NCI-H2081 (cell line): Measurements from ENCODE around the gene HIF3A.
"Not testable (repeated sequence)": the region's sequence is repeated elsewhere in the genome, so short reads cannot be mapped to it uniquely, and the experiment has no call there.

Source experiments
- DNase-seq, 2 experiments: peaks; one replicate each; lab custom pipeline; 2025; lab: John Stamatoyannopoulos, UW

The HIF3A gene

DNA sequence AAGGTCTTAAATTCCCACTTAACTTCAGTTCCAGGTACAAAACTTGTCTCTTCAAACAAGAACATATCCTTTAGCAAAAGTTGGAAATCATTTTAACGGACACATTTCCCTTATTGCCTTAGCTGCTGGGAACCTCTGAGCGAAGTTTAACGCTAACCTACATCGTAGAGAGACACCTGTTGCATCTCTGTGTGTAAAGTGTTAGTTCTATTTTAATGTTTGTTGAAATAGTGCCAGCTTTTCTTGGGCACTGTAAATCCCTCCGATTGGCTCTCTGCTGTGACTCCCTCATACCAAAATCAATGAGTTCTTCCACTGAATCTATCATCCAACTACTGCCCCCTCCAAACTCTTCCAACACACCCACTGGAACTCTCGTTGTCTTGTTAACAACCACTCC lies 2.3 kb upstream of the HIF3A start:
- DNase-seq: no peak

DNA sequence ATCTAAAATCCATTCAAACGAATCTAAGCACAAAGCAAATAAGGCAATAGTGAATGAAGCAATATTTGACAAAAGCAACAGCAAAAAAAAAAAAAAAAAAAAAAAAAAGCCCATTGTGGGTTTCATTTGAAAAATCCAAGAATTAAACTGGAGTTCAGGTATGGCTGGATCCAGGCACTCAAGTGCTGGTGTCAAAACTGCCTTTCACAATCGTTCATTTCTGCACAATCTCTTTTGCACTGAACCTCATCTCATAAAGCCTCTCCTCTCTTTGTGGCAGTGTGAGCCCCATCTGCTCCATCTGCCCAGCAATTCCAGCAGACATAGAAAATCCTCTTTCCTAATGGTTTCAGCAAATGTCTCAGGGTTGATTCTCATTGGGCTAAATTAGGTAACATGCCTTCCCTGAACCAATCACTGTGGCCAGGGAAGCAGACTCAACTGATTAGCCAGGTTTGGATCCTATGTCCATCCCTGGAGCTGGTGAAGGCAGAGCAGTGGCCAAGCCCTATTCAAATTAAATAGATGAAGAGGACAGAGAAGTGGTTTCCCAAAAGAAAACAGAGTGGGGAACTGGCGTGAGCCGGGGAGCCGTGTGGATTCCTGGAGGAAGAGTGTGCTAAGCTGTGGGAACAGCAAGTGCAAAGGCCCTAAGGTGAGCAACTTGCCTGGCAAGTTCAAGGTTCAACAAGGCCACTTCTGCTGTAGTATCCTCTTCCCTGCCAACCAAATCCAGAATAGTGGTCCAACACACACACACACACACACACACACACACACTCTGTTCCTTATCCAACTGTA lies 1.2 kb upstream of the HIF3A start:
- DNase-seq: no peak

DNA sequence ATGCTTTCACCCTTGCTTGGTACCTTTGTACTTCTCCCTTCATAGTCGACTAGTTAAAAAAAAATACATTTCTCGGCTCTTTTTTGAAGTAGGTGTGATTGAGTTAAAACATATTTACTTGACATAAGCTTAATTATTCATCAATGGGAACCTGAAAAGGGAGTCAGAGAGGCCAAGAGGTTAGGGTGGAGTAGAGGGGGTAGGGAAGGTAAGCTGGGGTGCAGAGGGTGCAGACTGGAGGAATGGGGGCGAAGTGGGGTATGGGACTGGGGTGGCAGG lies 701 bp upstream of the HIF3A start:
- DNase-seq: no peak

DNA sequence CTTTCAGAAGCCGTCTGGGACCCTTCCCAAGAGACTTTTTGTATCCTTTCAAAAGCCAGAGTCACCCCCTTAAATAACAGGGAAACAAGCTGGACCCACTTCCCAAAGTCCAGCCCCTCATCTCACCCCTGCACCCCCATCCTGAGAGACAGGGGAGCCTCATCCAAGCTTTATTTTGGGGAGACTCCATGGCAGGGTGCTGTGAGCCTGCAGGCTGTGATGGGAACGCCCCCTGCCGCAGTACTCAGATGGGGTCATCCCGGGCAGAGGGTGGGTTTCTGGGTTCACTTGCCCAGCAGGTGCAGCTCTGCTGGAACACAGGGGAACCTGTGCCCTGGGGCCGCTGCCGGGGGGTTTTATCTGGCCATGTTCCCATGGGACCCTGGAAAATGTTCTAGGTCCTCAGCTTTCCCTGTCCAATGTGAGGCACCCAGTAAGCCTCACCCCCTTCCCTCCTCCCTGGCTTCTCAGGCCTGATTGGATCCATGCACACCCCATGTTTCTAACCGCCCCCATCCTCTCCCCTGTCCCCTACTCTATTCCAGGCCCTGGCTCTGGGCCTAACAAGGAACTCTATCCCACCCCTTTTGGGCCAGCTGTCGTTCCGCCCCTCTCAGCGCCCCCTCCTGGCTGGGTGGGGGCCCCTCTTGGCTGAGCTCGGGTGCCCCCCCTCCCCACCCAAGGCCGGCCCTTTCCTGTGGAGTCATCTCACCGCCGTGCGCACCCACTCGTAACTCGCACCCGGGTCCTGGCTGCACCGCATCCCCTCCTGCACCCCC lies 1.0 kb downstream of the HIF3A start:
- no peak for DNase-seq

DNA sequence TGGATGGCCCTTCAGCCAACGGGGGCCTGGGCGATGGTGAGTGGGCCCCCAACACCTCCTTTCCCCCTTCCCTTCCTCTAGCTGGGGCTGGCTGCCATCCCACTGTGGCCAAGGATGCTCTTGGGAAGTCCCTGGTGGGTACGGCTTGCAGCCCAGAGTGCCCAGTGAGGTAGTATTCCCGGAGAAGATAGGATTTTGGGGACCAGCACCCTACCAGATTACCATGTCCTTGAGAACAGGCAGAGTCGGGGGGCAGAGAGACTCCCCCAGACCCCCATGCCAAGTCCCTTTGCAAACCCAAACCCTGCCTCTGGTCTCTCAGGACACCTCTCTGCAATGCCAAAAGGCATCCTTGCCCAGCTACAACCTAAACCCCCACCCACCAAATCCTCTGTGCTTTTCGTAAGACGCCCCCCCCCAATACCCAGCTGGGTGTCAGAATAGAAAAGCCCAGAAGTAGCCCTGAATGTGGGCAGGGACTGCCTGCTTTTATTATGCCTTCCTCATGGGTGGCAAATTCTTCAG lies 1.7 kb downstream of the HIF3A start:
- DNase-seq: no peak

DNA sequence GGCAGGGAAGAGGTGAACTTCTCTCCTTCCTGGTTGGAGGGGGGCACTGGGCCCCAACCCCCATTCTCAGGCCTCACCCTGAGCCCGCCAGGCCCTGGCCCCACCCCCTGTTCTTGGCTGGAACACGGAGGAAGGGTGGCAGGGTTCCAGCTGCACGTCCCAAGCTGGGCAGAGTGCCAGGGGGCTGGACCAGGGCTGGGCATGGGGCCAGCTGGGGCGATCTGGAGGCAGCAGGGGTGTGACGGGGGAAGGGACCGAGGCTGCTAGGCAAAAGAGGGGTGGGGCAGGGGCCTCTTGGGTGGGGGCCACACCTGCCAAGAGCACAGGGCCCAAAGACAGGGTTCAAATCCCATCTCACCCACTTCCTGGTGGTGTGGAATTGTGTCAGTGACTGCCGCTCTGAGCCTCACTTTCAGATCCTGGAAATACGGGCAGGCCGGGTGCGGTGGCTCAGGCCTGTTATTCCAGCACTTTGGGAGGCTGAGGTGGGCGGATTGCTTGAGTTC lies 2.2 kb downstream of the HIF3A start:
- DNase-seq: peak; percentile 91 to 93

DNA sequence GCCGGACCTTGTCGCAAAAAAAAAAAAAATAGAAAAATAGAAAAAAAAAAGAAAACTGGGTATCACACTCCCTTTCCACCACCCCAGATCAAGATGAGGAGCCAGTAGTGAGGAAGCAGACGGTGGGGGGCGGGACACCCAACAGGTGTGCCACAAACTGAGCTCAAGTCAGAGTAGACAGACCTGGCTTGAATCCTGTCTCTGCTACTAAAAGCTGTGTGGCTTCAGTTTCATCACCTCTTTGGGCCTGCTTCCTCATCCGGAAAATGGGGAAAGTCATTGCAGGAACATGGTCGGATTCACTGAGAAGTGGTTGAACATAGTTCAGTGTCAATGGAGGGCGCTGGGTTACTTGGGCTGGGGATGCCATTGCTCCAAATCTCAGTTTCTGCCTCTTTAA lies 2.9 kb downstream of the HIF3A start:
- no peak for DNase-seq

DNA sequence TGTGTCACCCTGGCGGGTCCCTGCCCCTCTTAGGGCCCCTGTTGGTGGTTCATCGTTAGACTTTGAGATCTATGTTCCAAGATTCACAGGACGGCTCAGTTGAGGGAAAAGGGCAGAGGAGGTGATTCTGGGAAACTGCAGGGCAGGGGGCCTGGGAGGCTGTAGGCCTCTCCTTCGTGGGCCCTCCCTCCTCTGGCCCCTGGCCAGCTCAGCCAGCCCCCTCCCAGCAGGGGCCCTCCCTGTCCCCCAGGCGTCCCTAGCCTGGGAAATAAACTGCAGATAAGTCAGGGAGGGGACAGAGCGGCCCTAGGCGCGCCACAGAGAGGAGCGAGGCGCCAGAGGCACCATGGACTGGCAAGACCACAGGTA lies 6.5 kb downstream of the HIF3A start:
- no peak for DNase-seq

DNA sequence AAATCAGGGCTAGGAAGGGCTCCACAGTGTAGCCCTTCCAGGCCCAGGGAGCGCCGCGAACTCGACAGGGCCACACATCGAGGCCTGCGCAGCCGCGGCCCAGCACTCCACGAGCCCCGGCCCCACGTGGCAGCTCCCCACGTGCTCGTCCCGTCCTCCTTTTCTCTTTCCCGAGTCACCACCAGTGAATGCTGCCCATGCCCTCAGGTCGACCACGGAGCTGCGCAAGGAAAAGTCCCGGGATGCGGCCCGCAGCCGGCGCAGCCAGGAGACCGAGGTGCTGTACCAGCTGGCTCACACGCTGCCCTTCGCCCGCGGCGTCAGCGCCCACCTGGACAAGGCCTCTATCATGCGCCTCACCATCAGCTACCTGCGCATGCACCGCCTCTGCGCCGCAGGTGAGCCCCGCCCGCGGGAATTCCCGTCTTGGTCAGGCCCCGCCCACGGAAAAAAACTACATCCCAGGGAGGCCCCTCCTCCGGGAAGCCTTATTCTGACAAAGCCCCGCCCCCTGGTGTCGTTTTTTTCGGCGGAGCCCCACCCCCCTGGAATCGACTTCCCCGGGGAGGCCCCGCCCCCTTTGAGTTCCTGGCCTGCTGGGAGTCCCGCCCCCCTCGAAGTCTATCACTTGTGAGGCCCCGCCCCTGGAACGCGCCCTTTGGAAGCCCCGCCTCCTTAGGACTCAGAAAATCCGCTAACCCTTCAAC lies 7.0 kb downstream of the HIF3A start:
- DNase-seq: no peak

DNA sequence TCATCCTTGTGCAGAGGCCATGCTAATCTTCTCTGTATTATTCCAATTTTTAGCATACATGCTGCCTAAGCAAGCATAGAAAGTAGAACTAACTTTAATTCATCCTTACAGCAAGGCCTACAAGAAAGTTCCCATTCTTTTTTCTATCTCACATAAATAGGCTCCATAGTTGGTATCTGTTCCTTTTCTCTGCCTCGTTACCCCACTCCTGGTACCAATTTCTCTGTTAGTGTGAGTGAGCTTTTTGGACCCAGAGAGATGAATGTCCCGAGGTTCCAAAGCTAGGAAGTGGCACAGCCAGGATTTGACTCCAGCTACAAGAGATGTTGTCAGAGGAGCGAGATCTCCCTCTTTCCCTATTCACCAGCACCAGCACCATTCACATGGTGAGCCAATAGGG lies 9.7 kb downstream of the HIF3A start:
- no peak for DNase-seq

DNA sequence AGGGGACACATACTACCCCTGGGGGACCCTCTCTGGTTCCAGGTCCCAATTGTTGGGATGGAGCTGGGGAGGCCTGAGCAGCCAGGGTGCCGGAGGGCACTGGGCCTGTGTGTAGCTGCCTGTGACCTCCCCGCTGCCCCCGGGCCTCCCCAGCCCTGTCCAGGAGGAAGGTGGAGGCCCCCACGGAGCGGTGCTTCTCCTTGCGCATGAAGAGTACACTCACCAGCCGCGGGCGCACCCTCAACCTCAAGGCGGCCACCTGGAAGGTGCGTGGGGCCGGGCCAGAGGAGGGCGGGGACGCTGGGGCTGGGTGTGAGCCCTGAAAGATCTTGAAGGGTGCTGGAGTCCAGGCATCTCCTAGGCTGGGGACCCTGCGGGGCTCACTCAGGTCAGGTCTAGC lies 11.7 kb downstream of the HIF3A start:
- DNase-seq: no peak

DNA sequence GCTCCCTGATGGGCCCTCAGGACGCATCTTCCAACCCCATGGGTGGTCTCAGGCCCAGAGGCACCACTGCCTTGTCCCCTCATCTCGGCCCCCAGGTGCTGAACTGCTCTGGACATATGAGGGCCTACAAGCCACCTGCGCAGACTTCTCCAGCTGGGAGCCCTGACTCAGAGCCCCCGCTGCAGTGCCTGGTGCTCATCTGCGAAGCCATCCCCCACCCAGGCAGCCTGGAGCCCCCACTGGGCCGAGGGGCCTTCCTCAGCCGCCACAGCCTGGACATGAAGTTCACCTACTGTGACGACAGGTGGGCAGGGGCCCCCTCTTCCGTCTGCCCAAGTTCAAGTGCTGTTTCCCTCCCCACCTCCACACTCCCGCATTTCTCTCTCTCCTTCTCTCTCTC lies 12.2 kb downstream of the HIF3A start:
- no peak for DNase-seq

DNA sequence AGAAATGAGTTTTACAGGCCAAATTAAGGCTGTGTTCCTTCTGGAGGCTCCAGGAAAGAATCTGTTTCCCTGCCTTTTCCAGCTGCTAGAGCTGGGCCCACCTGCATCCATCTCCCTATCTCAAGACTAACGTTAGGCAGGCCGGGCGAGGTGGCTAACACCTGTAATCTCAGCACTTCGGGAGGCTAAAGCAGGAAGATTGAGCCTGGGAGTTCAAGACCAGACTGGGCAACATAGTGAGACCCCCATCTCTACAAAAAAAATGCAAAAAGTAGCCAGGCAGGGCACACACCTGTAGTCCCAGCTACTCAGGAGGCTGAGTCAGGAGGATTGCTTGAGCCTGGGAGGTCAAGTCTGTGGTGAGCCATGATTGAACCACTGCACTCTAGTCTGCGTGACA lies 14.6 kb downstream of the HIF3A start:
- DNase-seq: no peak

DNA sequence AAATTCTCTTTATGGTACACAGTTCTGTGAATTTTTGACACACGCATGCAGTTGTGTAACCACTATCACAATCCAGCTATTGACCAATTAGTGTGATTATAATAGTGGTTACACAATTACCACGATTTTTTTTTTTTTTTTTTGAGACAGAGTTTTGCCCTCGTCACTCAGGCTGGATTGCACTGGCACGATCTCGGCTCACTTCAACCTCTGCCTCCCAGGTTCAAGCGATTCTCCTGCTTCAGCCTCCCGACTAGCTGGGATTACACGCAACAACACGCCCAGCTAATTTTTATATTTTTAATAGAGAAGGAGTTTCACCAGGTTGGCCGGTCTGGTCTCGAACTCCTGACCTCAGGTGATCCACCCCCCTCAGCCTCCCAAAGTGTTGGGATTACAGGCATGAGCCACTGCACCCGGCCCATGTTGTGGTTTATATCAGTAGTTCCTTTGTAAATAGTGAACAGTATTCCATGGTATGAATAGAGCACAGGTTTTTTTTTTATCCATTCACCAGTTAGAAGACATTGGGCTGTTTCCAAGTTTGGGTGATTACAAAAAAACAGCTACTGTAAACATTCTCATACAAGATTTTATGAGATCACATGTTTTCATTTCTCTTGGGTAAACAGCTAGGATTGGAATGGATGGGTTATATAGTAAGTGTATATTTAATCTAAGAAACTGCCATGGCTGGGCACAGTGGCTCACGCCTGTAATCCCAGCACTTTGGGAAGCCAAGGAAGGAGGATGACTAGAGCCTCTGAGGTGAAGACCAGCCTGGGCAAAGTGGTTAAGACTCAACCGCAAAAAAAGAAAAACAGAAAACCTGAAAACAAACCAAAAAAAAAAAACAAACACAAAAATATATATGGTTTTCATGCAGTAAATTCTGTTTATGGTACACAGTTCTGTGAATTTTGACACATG lies 17.0 kb downstream of the HIF3A start:
- not testable (repeated sequence) for DNase-seq

DNA sequence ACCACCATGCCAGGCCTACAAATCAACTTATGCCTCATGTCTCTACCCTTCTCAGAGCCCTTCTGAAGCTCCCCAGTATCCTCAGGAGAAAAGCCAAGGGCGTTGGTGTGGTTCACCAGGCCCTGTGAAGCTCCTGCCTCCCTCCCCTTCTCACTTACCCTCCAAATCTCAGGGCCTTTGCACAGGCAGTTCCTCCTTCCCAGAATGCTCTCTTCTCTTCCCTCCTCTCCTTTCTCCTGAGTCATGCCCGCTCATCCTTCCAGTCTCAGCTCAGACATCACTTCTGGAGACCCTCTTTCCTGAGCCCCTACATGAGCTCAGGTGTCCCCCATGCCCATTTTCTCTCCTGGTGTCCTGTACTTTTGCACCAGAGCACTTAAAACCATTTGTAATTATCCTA lies 20.5 kb downstream of the HIF3A start:
- no peak for DNase-seq

DNA sequence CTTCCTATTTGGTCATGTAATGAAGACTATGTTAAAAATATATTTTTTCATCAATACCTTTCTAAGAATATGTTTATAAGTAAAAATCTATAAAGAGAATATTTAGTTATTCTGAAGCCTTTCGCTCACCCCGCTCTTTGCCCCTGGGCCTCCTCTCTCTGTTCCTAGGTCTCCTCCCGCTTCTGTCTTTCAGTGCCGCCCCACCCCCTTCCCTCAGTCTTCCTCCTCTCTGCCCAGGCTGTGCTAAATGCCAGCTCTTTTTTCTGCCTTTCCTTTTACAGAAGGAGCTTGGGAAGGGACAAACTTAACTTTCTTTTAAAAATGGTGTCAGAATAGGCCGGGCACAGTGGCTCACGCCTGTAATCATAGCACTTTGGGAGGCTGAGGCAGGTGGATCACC lies 22.8 kb downstream of the HIF3A start:
- DNase-seq: no peak

DNA sequence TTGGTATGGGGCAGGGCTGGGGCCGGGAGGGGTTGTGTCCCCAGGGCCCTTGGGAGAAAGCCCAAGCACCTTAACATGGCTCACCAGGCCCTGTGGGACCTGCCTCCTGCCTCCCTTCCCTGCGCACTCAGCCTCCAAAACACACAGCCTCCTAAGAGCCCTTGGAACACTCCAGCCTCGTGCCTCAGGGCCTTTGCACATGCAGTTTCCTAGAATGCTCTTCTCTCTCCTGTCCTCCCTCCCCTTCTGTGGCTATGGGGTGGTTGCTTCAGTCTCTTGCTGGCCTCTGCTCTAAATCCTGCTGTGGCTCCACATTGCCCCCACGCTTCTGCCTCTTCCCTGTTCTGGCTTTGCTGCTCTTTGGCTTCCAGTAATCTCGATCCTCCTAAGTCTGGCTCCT lies 23.7 kb downstream of the HIF3A start:
- DNase-seq: no peak

DNA sequence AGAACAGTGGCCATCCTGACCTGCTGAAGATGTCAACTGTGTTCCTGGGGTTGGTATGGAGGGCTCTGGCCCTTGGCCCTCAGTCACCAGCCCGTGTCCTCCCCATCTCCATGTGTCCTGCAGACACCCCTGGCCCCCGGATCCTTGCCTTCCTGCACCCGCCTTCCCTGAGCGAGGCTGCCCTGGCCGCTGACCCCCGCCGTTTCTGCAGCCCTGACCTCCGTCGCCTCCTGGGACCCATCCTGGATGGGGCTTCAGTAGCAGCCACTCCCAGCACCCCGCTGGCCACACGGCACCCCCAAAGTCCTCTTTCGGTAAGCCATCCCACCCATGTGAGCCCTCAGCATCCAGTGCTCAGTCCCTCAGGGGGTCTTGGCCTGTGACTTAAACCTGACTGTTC lies 24.8 kb downstream of the HIF3A start:
- DNase-seq: no peak

DNA sequence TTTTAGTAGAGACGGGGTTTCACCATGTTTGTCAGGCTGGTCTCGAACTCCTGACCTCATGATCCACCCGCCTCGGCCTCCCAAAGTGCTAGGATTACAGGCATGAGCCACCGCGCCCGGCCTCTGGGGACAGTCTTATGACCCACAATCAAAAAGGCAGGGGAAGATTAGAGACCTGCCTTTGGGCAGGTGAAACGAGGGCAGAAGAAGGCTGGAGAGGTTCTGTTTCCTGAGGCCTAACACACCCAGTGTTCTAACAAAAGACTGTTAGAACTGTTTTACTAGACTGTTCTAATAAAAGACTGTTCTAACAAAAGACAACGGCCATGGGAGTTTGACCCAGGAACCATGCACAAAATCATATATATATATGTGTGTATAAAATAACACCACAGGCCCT lies 26.4 kb downstream of the HIF3A start:
- DNase-seq: not testable (repeated sequence)

DNA sequence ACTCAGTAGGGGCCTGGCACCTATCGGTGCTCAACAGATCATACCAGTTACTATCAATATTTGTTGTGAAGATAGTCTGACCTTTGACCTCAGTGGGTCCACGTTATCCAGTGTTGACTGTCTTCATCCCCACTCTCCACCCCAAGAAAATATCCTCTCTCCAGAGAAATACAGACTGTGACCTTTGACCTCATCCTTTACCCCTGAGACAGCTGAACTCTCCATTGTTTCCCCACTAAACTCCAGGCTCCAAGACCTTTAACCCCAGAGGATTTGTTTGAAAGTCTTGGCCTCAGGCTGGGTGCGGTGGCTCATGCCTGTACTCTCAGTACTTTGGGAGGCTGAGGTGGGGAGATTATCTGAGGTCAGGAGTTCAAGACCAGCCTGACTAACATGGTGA lies 27.4 kb downstream of the HIF3A start:
- no peak for DNase-seq

DNA sequence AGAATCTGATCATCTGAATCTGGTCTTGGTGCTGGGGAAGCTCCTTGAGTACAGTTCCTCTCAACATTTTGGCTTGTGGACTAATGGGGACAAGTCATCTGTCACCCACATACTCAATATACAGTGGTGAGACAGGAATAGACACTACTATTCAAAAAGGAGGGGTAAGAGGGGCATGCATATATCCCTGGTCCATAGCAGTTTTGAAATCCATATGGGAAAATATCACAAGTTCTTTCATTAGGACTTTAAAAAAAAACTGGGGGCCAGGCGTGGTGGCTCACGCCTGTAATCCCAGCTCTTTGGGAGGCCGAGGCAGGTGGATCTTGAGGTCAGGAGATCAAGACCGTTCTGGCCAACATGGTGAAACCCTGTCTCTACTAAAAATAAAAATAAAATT lies 29.8 kb downstream of the HIF3A start:
- DNase-seq: no peak

DNA sequence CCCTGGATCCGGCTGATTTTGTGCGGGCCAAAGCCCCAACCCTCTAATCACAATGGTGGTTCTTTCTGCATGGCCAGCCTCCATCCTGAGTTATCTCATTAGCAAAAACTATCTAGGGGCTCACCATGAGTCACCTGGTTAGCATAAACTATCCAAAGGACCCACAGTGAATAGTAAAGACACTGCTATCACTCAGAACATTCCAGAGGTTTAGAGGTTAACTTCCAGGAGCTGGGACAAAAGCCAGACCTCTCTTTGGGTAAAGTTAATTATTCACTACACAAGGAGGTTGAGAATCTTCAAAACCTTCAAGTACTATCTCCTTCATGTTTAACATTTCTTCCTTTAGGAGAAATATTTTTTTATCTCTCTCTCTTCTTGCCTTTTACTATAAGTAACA lies 31.2 kb downstream of the HIF3A start:
- no peak for DNase-seq
